Spleen (tissue), 13 donors: Measurements from ENCODE around the gene PPM1L. TPM values are rescaled to one million over a fixed set of nuclear protein-coding genes. Genes with fewer than 3 reads are reported as not detected.
"Not testable (repeated sequence)": the region's sequence is repeated elsewhere in the genome, so short reads cannot be mapped to it uniquely, and the experiment has no call there.

ENCODE experiments used
- DNase-seq: peaks from one replicate; pipeline ENCODE4 v3.0.0-alpha.2; 2020
- H3K27ac ChIP-seq, 8 donors: fragments of 200-600 bp; sonication (generic) in 7 of 8; 1 replicate in 4 of 8; 2 replicates in 4 of 8; pipeline versions ENCODE4 v1.5.0 to v1.8.0; 2016 to 2021; ENCODE audit warnings: inconsistent platforms in 4 of 8, mild to moderate bottlenecking in 4 of 8, moderate library complexity in 1 of 8
- H3K27me3 ChIP-seq, 7 donors: fragments of 200-600 bp; sonication (generic) in 6 of 7; replicated peaks in 1 of 7; 1 replicate in 4 of 7; 2 replicates in 3 of 7; pipeline versions ENCODE4 v1.5.0 to v1.8.0; 2016 to 2021; ENCODE audit warnings: inconsistent platforms in 3 of 7, mild to moderate bottlenecking in 1 of 7
- H3K36me3 ChIP-seq, 6 donors: fragments of 200-600 bp; sonication (generic) in 5 of 6; 1 replicate in 4 of 6; 2 replicates in 2 of 6; pipeline versions ENCODE4 v1.5.0 to v1.8.0; 2016 to 2021; ENCODE audit warnings: inconsistent platforms in 2 of 6
- H3K4me1 ChIP-seq, 6 donors: fragments of 200-600 bp; sonication (generic) in 5 of 6; 1 replicate in 3 of 6; 2 replicates in 3 of 6; pipeline versions ENCODE4 v1.5.0 to v1.8.0; 2016 to 2021; ENCODE audit warnings: inconsistent platforms in 3 of 6
- H3K4me3 ChIP-seq, 8 donors: fragments of 200-600 bp; sonication (generic) in 7 of 8; 1 replicate in 4 of 8; 2 replicates in 4 of 8; pipeline versions ENCODE4 v1.5.0 to v1.8.0; 2016 to 2021; ENCODE audit warnings: inconsistent platforms in 4 of 8, mild to moderate bottlenecking in 4 of 8, moderate library complexity in 2 of 8
- H3K9me3 ChIP-seq, 8 donors: fragments of 200-600 bp; sonication (generic) in 7 of 8; 1 replicate in 4 of 8; 2 replicates in 4 of 8; pipeline versions ENCODE4 v1.5.0 to v1.8.0; 2016 to 2021; ENCODE audit warnings: inconsistent platforms in 4 of 8
- CTCF ChIP-seq, 11 experiments: fragments of 200-600 bp in 7 of 11; fragments of 450-650 bp in 4 of 11; sonication (generic) in 4 of 11; IDR thresholded peaks in 8 of 11; conservative IDR thresholded peaks in 3 of 11; 1 replicate in 7 of 11; 2 replicates in 4 of 11; pipeline versions ENCODE4 v1.4.0 to v1.8.0; 2016 to 2021; ENCODE audit warnings: antibody characterized with exemption in 11 of 11, inconsistent platforms in 4 of 11, mild to moderate bottlenecking in 1 of 11
- POLR2A ChIP-seq, 3 donors: fragments of 450-650 bp; IDR thresholded peaks; one replicate each; pipeline ENCODE4 v1.5.1; 2017; ENCODE audit warnings: antibody characterized with exemption in 3 of 3, mild to moderate bottlenecking in 1 of 3
- POLR2AphosphoS5 ChIP-seq, 3 donors: sonication (generic); formaldehyde crosslinking; IDR thresholded peaks; one replicate each; pipeline ENCODE4 v1.5.1; 2017; ENCODE audit warnings: antibody characterized with exemption in 3 of 3
- WGBS, 5 donors: extraction: QIAGEN DNeasy Blood & Tissue Kit in 3 of 5; methylation state at CpG; one replicate each; pipeline versions ENCODE4 v1.1.5 to v1.1.7; 2013 to 2018; 5-methylcytosine and 5-hydroxymethylcytosine counted together
- intact Hi-C: fragments of 100-400 bp; cut with DNase I; formaldehyde crosslinking; loops from one replicate; pipeline ENCODE4 v1.15.0; 2023; ENCODE audit warnings: low total_unique reads
- long read RNA-seq, 2 donors: transcript quantifications; one replicate each; lab custom pipeline, GENCODE V29; 2026
- polyA plus RNA-seq, 3 donors: library from polyadenylated mRNA; stranded (reverse); fragments of 200-250 nt; gene quantifications; one replicate each; pipeline ENCODE4 v1.2.1, GENCODE V29; 2013
- total RNA-seq, 7 donors: library from RNA; depleted of rRNA in 3 of 7; stranded (reverse); fragments of >200 nt in 3 of 7; fragmentation: NEBNext Ultra II Directional in 4 of 7; extraction: Animal tissue kit (Norgen Biotek cat#: 25700) in 4 of 7; gene quantifications; one replicate each; pipeline versions ENCODE4 v1.1.0 to v1.2.1, GENCODE V29; 2016 to 2021
- donor health status: healthy with polysubstance abuse.
- donor health status: DM: no; HTN: no; CAD: no; lungs with moderate emphysema.
- donor health status: DM: no; HTN: no; CAD: no.
- donor health status: Bipolar disorder and iron deficiency.
- donor health status: healthy.
- donor health status: DM: no; HTN: no; CAD: no.
- donor health status: DM: yes; HTN: yes; CAD: no.

Gene PPM1L
- total RNA-seq (10 to 100 TPM in 6 of 7 donors, 1 to 10 TPM in 1; 9.5 to 16.7 (median 12.8) TPM), polyA plus RNA-seq (1 to 10 TPM in 1 of 3 donors, under 1 TPM in 2; 0.63 to 1.4 (median 0.64) TPM)
- long read RNA-seq, donor 1 = 0 reads
- long read RNA-seq, donor 2 = 0 reads

- H3K4me1 ChIP-seq = peaks cover 9 to 55% (median 27%) of the 10 kb centered on the region in 6 donors
- peak within 1 kb of the TSS; percentile 83 to 94 (median 92) for H3K27ac ChIP-seq
- H3K4me3 ChIP-seq = peak within 1 kb of the TSS; percentile 60 to 87 (median 74)
- no peak for TF ChIP-seq POLR2A (IDR thresholded peaks at IDR 0.05)
- no peak for TF ChIP-seq CTCF (IDR thresholded peaks at IDR 0.05 in 8 of 11, conservative IDR thresholded peaks at IDR 0.05 in 3 of 11)
- peak in 2 of 3 donors; percentile 45 to 51 for TF ChIP-seq POLR2AphosphoS5 (IDR thresholded peaks at IDR 0.05)
- 0 to 1% (median 0%) methylated on average over 24 to 64 of the region's 64 CpGs for WGBS, 5 donors
- peaks cover 0 to 12% (median 0%) of the 10 kb centered on the region in 7 donors for H3K27me3 ChIP-seq
- H3K36me3 ChIP-seq = no peaks in the 10 kb centered on the region
- H3K9me3 ChIP-seq = no peaks in the 10 kb centered on the region
- intact Hi-C loops = loop anchor here (10.0 kb wide), 1 partner anchor 191 kb away; the partner anchor contains the start of gene KPNA4
- peak; percentile 95 for DNase-seq
Measured at GRCh38 chr3:160755776-160756304, at the start of gene PPM1L. TSS of gene PPM1L (plus strand) at chr3:160756231.

- Histone ChIP-seq H3K27ac (no peak overlapping the region), H3K9me3 (no peaks in the 10 kb centered on the region), H3K36me3 (no peaks in the 10 kb centered on the region), H3K4me3 (no peak overlapping the region), H3K4me1 (no peaks in the 10 kb centered on the region), H3K27me3 (peaks cover 0 to 19% (median 2%) of the 10 kb centered on the region in 7 donors)
- no peak for DNase-seq
- intact Hi-C loops = loop anchor here (5.0 to 10.0 kb wide), 2 partner anchors 235 to 718 kb away; no protein-coding TSS in a partner anchor
- 21 to 31% (median 24%) methylated on average over 4 of the region's 4 CpGs for WGBS, 5 donors
- no peak for TF ChIP-seq POLR2A (IDR thresholded peaks at IDR 0.05)
- TF ChIP-seq CTCF (IDR thresholded peaks at IDR 0.05 in 8 of 11, conservative IDR thresholded peaks at IDR 0.05 in 3 of 11) = peak in 9 of 11 experiments; percentile 16 to 67 (median 51)
Measured at GRCh38 chr3:160707187-160707794, 48.7 kb upstream of the PPM1L start.

- no peaks in the 10 kb centered on the region for H3K36me3 ChIP-seq
- H3K4me3 ChIP-seq = no peak overlapping the region
- TF ChIP-seq POLR2A (IDR thresholded peaks at IDR 0.05) = no peak
- no peak for TF ChIP-seq CTCF (IDR thresholded peaks at IDR 0.05 in 8 of 11, conservative IDR thresholded peaks at IDR 0.05 in 3 of 11)
- no peak for TF ChIP-seq POLR2AphosphoS5 (IDR thresholded peaks at IDR 0.05)
- WGBS, 5 donors = 84 to 96% (median 87%) methylated on average over 3 of the region's 3 CpGs
- H3K27ac ChIP-seq = no peak overlapping the region
- peaks cover 0 to 19% (median 2%) of the 10 kb centered on the region in 7 donors for H3K27me3 ChIP-seq
- DNase-seq = no peak
- H3K4me1 ChIP-seq = no peaks in the 10 kb centered on the region
- no peaks in the 10 kb centered on the region for H3K9me3 ChIP-seq
- intact Hi-C loops = loop anchor here (5.0 to 10.0 kb wide), 2 partner anchors 233 to 715 kb away; no protein-coding TSS in a partner anchor
Measured at GRCh38 chr3:160709477-160710182, 46.4 kb upstream of the PPM1L start.

- intact Hi-C loops, H3K36me3 ChIP-seq, H3K4me1 ChIP-seq, H3K4me3 ChIP-seq, H3K9me3 ChIP-seq, DNase-seq, H3K27ac ChIP-seq, H3K27me3 ChIP-seq: not testable (repeated sequence)
- 87 to 92% (median 91%) methylated on average over 3 of the region's 3 CpGs for WGBS, 5 donors
Measured at GRCh38 chr3:160713144-160713543, 42.9 kb upstream of the PPM1L start.
